ENCODE data around the gene C14orf180. TPM values are rescaled to one million over a fixed set of nuclear protein-coding genes. Genes with fewer than 3 reads are reported as not detected.

C14orf180 gene
- total RNA-seq, 1 donor from 2014 or later = not detected

GRCh38 chr14:104561632-104562495, 17.7 kb upstream of the C14orf180 start:
- TF ChIP-seq CTCF (IDR thresholded peaks at IDR 0.05; ENCODE audit: unreplicated experiment) = no peak
- Mint-ChIP-seq H3K27me3 (ENCODE audit: unreplicated experiment) (peaks cover 9% of the 10 kb centered on the region), H3K4me1 (ENCODE audit: unreplicated experiment) (no peaks in the 10 kb centered on the region), H3K27ac (ENCODE audit: unreplicated experiment) (no peak overlapping the region), H3K36me3 (ENCODE audit: low read depth, unreplicated experiment) (no peaks in the 10 kb centered on the region), H3K9me3 (ENCODE audit: unreplicated experiment) (no peaks in the 10 kb centered on the region), H3K4me3 (ENCODE audit: unreplicated experiment) (no peak overlapping the region)
- no peak for DNase-seq (ENCODE audit: low spot score)

- no peak for TF ChIP-seq CTCF (IDR thresholded peaks at IDR 0.05; ENCODE audit: unreplicated experiment)
- Mint-ChIP-seq H3K27ac (ENCODE audit: unreplicated experiment) (no peak overlapping the region), H3K4me3 (ENCODE audit: unreplicated experiment) (no peak overlapping the region), H3K27me3 (ENCODE audit: unreplicated experiment) (peaks cover 7% of the 10 kb centered on the region), H3K36me3 (ENCODE audit: low read depth, unreplicated experiment) (no peaks in the 10 kb centered on the region), H3K9me3 (ENCODE audit: unreplicated experiment) (no peaks in the 10 kb centered on the region), H3K4me1 (ENCODE audit: unreplicated experiment) (no peaks in the 10 kb centered on the region)
- no peak for DNase-seq (ENCODE audit: low spot score)
These were observed 17.0 kb upstream of the C14orf180 start for GRCh38 chr14:104562606-104563005.

- no peaks in the 10 kb centered on the region for H3K4me1 Mint-ChIP-seq (ENCODE audit: unreplicated experiment)
- H3K27me3 Mint-ChIP-seq (ENCODE audit: unreplicated experiment) = peaks cover 7% of the 10 kb centered on the region
- TF ChIP-seq CTCF (IDR thresholded peaks at IDR 0.05; ENCODE audit: unreplicated experiment) = no peak
- no peak overlapping the region for H3K27ac Mint-ChIP-seq (ENCODE audit: unreplicated experiment)
- H3K36me3 Mint-ChIP-seq (ENCODE audit: low read depth, unreplicated experiment) = no peaks in the 10 kb centered on the region
- DNase-seq (ENCODE audit: low spot score) = no peak
- no peak overlapping the region for H3K4me3 Mint-ChIP-seq (ENCODE audit: unreplicated experiment)
- H3K9me3 Mint-ChIP-seq (ENCODE audit: unreplicated experiment) = no peaks in the 10 kb centered on the region
These were observed 16.3 kb upstream of the C14orf180 start for GRCh38 chr14:104563191-104563741.

GRCh38 chr14:104563742-104564615, 15.6 kb upstream of the C14orf180 start:
- TF ChIP-seq CTCF (IDR thresholded peaks at IDR 0.05; ENCODE audit: unreplicated experiment) = peak; percentile 70
- peak; percentile 87 for DNase-seq (ENCODE audit: low spot score)
- Mint-ChIP-seq H3K36me3 (ENCODE audit: low read depth, unreplicated experiment) (no peaks in the 10 kb centered on the region), H3K27ac (ENCODE audit: unreplicated experiment) (no peak overlapping the region), H3K27me3 (ENCODE audit: unreplicated experiment) (peaks cover 7% of the 10 kb centered on the region), H3K9me3 (ENCODE audit: unreplicated experiment) (no peaks in the 10 kb centered on the region), H3K4me3 (ENCODE audit: unreplicated experiment) (no peak overlapping the region), H3K4me1 (ENCODE audit: unreplicated experiment) (no peaks in the 10 kb centered on the region)

Data from endothelial cell (in vitro differentiated cells).